Keratinocyte (primary cell): ENCODE results near the gene GRM4. TPM values are rescaled to one million over a fixed set of nuclear protein-coding genes. Genes with fewer than 3 reads are reported as not detected.

ENCODE experiments used
- DNase-seq: peaks from one replicate; pipeline ENCODE4 v3.0.0-alpha.2; 2011; ENCODE audit warnings: low read depth, missing footprints, low spot score
- FAIRE-seq: peaks from 2 replicates; lab custom pipeline; 2011; peaks lifted over from hg19 to GRCh38; lab: Jason Lieb, UNC
- H2AFZ ChIP-seq: 2 replicates; pipeline ENCODE4 v1.6.0; 2012; ENCODE audit warnings: low read length, control low read depth, inconsistent platforms; ENCODE audit not compliant: control insufficient read depth
- H3K27ac ChIP-seq: 2 replicates; pipeline ENCODE4 v1.5.1; 2011; ENCODE audit warnings: low read length; ENCODE audit not compliant: control insufficient read depth, insufficient read depth
- H3K27me3 ChIP-seq: 3 replicates; pipeline ENCODE4 v1.6.0; 2011; ENCODE audit warnings: low read length; ENCODE audit not compliant: control insufficient read depth, insufficient read depth; ENCODE audit errors: extremely low read depth
- H3K36me3 ChIP-seq, 2 experiments: 2 replicates in 1 of 2; 3 replicates in 1 of 2; pipeline ENCODE4 v1.5.1; 2011; ENCODE audit warnings: low read length in 2 of 2, mild to moderate bottlenecking in 1 of 2; ENCODE audit not compliant: control insufficient read depth in 2 of 2, insufficient read depth in 2 of 2; ENCODE audit errors: extremely low read depth in 1 of 2
- H3K4me1 ChIP-seq: 3 replicates; pipeline ENCODE4 v1.5.1; 2011; ENCODE audit warnings: low read length; ENCODE audit not compliant: control insufficient read depth, insufficient read depth; ENCODE audit errors: extremely low read depth
- H3K4me2 ChIP-seq: 3 replicates; pipeline ENCODE4 v1.6.0; 2011; ENCODE audit warnings: low read depth, low read length; ENCODE audit not compliant: control insufficient read depth, insufficient read depth; ENCODE audit errors: extremely low read depth
- H3K4me3 ChIP-seq, 3 experiments: fragments of 200-600 bp in 1 of 3; sonication (generic) in 1 of 3; 2 replicates in 2 of 3; 3 replicates in 1 of 3; pipeline ENCODE4 v1.5.1; 2011 to 2016; ENCODE audit warnings: low read length in 3 of 3, mild to moderate bottlenecking in 3 of 3, control low read depth in 2 of 3, inconsistent platforms in 1 of 3, low read depth in 1 of 3, mixed read lengths in 1 of 3, mixed run types in 1 of 3, moderate library complexity in 1 of 3; ENCODE audit not compliant: control insufficient read depth in 2 of 3, insufficient read depth in 2 of 3; ENCODE audit errors: extremely low read depth in 1 of 3
- H3K79me2 ChIP-seq: 2 replicates; pipeline ENCODE4 v1.6.0; 2012; ENCODE audit warnings: low read length; ENCODE audit not compliant: control insufficient read depth, insufficient read depth
- H3K9ac ChIP-seq: 3 replicates; pipeline ENCODE4 v1.6.0; 2011; ENCODE audit warnings: low read length; ENCODE audit not compliant: control insufficient read depth, insufficient read depth; ENCODE audit errors: extremely low read depth
- H3K9me1 ChIP-seq: 3 replicates; pipeline ENCODE4 v1.6.0; 2011; ENCODE audit warnings: low read length; ENCODE audit not compliant: control insufficient read depth, insufficient read depth; ENCODE audit errors: extremely low read depth
- H3K9me3 ChIP-seq: 2 replicates; pipeline ENCODE4 v1.5.1; 2012; ENCODE audit warnings: low read depth, low read length; ENCODE audit not compliant: control insufficient read depth
- H4K20me1 ChIP-seq: 3 replicates; pipeline ENCODE4 v1.6.0; 2011; ENCODE audit warnings: low read length; ENCODE audit not compliant: control insufficient read depth, insufficient read depth; ENCODE audit errors: extremely low read depth
- CTCF ChIP-seq, 3 experiments: IDR thresholded peaks in 1 of 3; conservative IDR thresholded peaks in 1 of 3; optimal IDR thresholded peaks in 1 of 3; 2 replicates in 2 of 3; 3 replicates in 1 of 3; pipeline versions ENCODE3 to v1.5.1; 2011; ENCODE audit warnings: low read length in 3 of 3, mild to moderate bottlenecking in 3 of 3, moderate library complexity in 2 of 3, control low read depth in 1 of 3, inconsistent platforms in 1 of 3; ENCODE audit not compliant: insufficient read depth in 2 of 3; ENCODE audit errors: extremely low read depth in 1 of 3
- EZH2 ChIP-seq: IDR thresholded peaks from one replicate; pipeline ENCODE4 v1.6.1; 2012; ENCODE audit warnings: inconsistent platforms, mild to moderate bottlenecking, low read length, moderate library complexity
- dilution Hi-C: fragments of 300-500 bp; cut with MboI; formaldehyde crosslinking; loops from one replicate; pipeline ENCODE4 v1.7.0; 2020; ENCODE audit warnings: low sequenced_read_pairs; ENCODE audit not compliant: extremely low pct_ligation_motif_present
- polyA plus RNA-seq, 5 experiments: library from polyadenylated mRNA; depleted of rRNA in 3 of 5; stranded (reverse) in 3 of 5; stranded (forward) in 1 of 5; unstranded in 1 of 5; fragments of >200 nt; gene quantifications; 1 replicate in 1 of 5; 2 replicates in 3 of 5; 3 replicates in 1 of 5; pipeline versions ENCODE4 v1.2.1 to v1.2.3, GENCODE V29; 2011 to 2012; ENCODE audit warnings: missing spikeins in 2 of 5, low read depth in 1 of 5, low replicate concordance in 1 of 5

GRM4 gene
- polyA plus RNA-seq, 1 donor (not counting 4 experiments of a cell fraction or from before 2014, with no cell fraction given), result not detected

GRCh38 chr6:34067814-34068213, 78.1 kb downstream of the GRM4 start:
- dilution Hi-C loops, result no loop called here
- Histone ChIP-seq H3K9me1 (no peaks in the 10 kb centered on the region), H2AFZ (no peak overlapping the region), H3K4me2 (no peak overlapping the region), H3K9me3 (peaks cover 4% of the 10 kb centered on the region), H3K27ac (no peak overlapping the region), H3K79me2 (no peaks in the 10 kb centered on the region), H4K20me1 (no peaks in the 10 kb centered on the region), H3K4me1 (peaks cover 7% of the 10 kb centered on the region), H3K36me3 (no peaks in the 10 kb centered on the region), H3K4me3 (no peak overlapping the region), H3K9ac (no peak overlapping the region), H3K27me3 (peaks cover 51% of the 10 kb centered on the region)
- DNase-seq (no peak), FAIRE-seq (no peak)
- TF ChIP-seq CTCF (optimal IDR thresholded peaks at IDR 0.05 in 1 of 3, IDR thresholded peaks at IDR 0.05 in 1 of 3, conservative IDR thresholded peaks at IDR 0.05 in 1 of 3; ENCODE audit: extremely low read depth in 1 of 3, insufficient read depth in 2 of 3, low read length in 3 of 3) (peak in 2 of 3 experiments; percentile 21 to 58), EZH2 (no peak)

- no peak for DNase-seq
- Histone ChIP-seq H2AFZ (no peak overlapping the region), H3K79me2 (no peaks in the 10 kb centered on the region), H3K27ac (no peak overlapping the region), H3K36me3 (no peaks in the 10 kb centered on the region), H3K4me2 (no peak overlapping the region), H4K20me1 (no peaks in the 10 kb centered on the region), H3K27me3 (peaks cover 55% of the 10 kb centered on the region), H3K4me1 (peaks cover 7% of the 10 kb centered on the region), H3K4me3 (no peak overlapping the region), H3K9ac (no peak overlapping the region), H3K9me1 (no peaks in the 10 kb centered on the region), H3K9me3 (peaks cover 4% of the 10 kb centered on the region)
- TF ChIP-seq EZH2, result no peak
- no peak for TF ChIP-seq CTCF (optimal IDR thresholded peaks at IDR 0.05 in 1 of 3, IDR thresholded peaks at IDR 0.05 in 1 of 3, conservative IDR thresholded peaks at IDR 0.05 in 1 of 3; ENCODE audit: extremely low read depth in 1 of 3, insufficient read depth in 2 of 3, low read length in 3 of 3)
- dilution Hi-C loops, result no loop called here
- no peak for FAIRE-seq
Observed at GRCh38 chr6:34066772-34067770, 78.8 kb downstream of the GRM4 start.
